ENCODE data around the gene TMEM141.

The TMEM141 gene

GRCh38 chr9:136803551-136804508 lies 12.7 kb downstream of the TMEM141 start:
- TF ChIP-seq CTCF (conservative IDR thresholded peaks at IDR 0.05) (no peak), ZFX (IDR thresholded peaks at IDR 0.05) (no peak)
- H3K27ac ChIP-seq: peak overlapping the region; percentile 81

GRCh38 chr9:136804509-136805206 lies 13.5 kb downstream of the TMEM141 start:
- H3K27ac ChIP-seq: peak overlapping the region; percentile 81
- TF ChIP-seq CTCF (conservative IDR thresholded peaks at IDR 0.05) (no peak), ZFX (IDR thresholded peaks at IDR 0.05) (no peak)

DNA sequence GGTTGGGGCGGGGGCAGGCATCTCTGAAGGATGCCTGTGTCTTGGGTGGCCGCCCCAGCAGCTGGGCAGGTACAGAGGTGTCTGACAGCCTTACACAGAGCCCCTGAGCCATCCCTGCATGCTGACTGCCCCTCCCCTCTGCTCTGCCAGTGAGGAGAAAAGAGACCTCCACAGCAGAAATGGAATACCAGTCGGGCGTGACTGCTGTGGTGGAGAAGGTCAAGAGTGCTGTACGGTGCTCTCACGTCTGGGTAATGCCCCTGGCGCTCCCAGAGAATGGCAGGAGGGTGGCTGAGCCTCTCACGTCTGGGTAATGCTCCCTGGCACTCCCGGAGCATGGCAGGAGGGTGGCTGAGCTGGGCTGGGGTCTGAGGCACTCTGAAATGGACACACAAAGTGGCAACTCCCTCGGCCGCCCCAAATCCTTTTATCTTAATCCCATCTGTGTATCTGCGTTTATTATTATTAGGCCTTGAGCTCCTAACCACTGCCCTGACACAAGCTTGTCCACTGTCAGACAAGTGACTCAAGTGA lies 14.1 kb downstream of the TMEM141 start:
- H3K27ac ChIP-seq: peak overlapping the region; percentile 81
- TF ChIP-seq CTCF (conservative IDR thresholded peaks at IDR 0.05): no peak
- no peak for TF ChIP-seq ZFX (IDR thresholded peaks at IDR 0.05)

GRCh38 chr9:136806067-136806466 lies 14.9 kb downstream of the TMEM141 start:
- peak overlapping the region; percentile 97; the same call in 1 of the 2 replicates for H3K27ac ChIP-seq
- TF ChIP-seq CTCF (conservative IDR thresholded peaks at IDR 0.05): no peak
- no peak for TF ChIP-seq ZFX (IDR thresholded peaks at IDR 0.05)

- H3K27ac ChIP-seq: peak overlapping the region; percentile 97
- TF ChIP-seq ZFX (IDR thresholded peaks at IDR 0.05) (no peak), CTCF (conservative IDR thresholded peaks at IDR 0.05) (no peak)
Measured at GRCh38 chr9:136806631-136807201, 15.6 kb downstream of the TMEM141 start.

DNA sequence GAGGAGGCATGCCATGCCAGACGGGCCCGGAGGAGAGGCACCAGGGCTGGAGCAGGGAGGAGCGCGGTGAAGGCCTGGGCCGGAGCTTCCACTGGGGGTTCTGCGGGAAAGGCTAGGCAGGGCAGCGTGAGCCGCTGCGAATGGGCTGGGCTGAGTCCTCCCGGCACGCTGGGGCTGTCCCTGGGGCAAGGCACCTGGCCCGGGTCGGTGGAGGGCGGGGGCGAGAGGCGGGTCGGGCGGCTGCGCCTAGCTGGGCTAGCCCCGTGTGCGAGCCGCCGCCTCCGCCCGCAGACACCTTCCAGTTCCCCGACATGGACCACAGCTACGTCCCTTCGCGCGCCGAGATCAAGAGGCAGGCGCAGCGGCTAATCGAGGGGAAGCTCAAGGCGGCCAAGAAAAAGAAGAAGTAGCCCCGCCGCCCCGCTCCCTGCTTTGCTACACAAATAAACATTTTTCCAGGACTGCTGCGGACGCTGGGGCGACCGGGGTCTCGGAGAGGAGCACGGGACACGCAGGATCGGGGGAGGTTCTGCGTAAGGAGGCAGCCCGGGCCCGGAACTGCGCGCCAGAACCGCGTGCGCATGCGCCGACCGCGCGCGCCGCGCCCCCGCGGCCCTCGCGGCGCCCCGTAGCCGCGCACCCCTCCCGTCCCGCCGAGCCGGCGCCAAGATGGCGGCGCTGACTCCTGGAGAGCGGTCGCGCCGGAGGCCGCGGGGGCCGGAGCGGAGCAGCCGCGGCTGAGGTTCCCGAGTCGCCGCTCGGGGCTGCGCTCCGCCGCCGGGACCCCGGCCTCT lies 16.3 kb downstream of the TMEM141 start, which contains the start of gene RABL6:
TSS of gene RABL6 (plus strand) at position 668 of the 794 bp plus-strand sequence. CDS start 249 bp downstream, outside the sequence.
- peak within 1 kb of the TSS; percentile 97 for H3K27ac ChIP-seq
- TF ChIP-seq CTCF (conservative IDR thresholded peaks at IDR 0.05): no peak
- TF ChIP-seq ZFX (IDR thresholded peaks at IDR 0.05): no peak
